ENCODE measurements around the gene NHEJ1. TPM values are rescaled to one million over a fixed set of nuclear protein-coding genes. Genes with fewer than 3 reads are reported as not detected.

The NHEJ1 gene
- total RNA-seq, 4 donors from 2014 or later = 50.5 to 90.2 (median 65.3) TPM

DNA sequence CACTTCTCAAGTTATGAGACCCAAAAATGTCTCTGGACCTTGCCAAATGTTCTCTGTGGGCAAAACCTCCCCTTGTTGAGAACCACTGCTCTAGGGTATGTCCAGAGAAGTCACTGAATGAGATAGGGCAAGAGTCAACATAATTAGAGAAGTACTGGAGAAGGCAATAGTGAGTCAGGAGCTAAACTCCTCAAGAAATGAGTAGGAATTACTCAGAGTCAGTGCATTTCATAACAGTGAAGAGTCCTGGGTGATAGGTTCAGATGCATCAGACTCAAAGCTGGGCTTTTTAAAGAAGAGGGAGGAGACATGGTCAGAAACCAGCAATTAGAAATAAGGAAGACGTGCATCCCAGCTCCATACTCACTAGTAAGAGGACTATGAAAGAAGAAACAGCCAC lies 61.3 kb downstream of the NHEJ1 start:
- 77% methylated on average over 1 of the region's 1 CpG; no CpG with 5 or more reads in 1 of the 2 donors for WGBS, 2 donors (ENCODE audit: low coverage in 1 of 2)
- H3K27me3 ChIP-seq = no peaks in the 10 kb centered on the region
- peaks cover 0 to 12% (median 0%) of the 10 kb centered on the region in 4 donors for H3K4me1 ChIP-seq
- peaks cover 0 to 4% (median 0%) of the 10 kb centered on the region in 4 donors for H3K36me3 ChIP-seq
- H3K27ac ChIP-seq = no peak overlapping the region
- H3K4me3 ChIP-seq = no peak overlapping the region
- H3K9me3 ChIP-seq = no peaks in the 10 kb centered on the region
- in situ Hi-C loops (cut with MboI; ENCODE audit: low pct_ligation_motif_present in 1 of 4, low pct_unique_long_range_greater_than_20kb in 1 of 4, low sequenced_read_pairs in 3 of 4) = no loop called here
- no peak for DNase-seq
- TF ChIP-seq POLR2AphosphoS5 (IDR thresholded peaks at IDR 0.05) (no peak), EP300 (IDR thresholded peaks at IDR 0.05; ENCODE audit: low read depth) (no peak), POLR2A (IDR thresholded peaks at IDR 0.05) (no peak)
- intact Hi-C loops (cut with DNase I; ENCODE audit: low total_unique reads) = loop anchor here (5.0 kb wide), 1 partner anchor 902 kb away; no protein-coding TSS in a partner anchor

- no peak overlapping the region for H3K27ac ChIP-seq
- no peaks in the 10 kb centered on the region for H3K36me3 ChIP-seq
- H3K27me3 ChIP-seq = no peaks in the 10 kb centered on the region
- in situ Hi-C loops (cut with MboI; ENCODE audit: low pct_ligation_motif_present in 1 of 4, low pct_unique_long_range_greater_than_20kb in 1 of 4, low sequenced_read_pairs in 3 of 4) = no loop called here
- no peaks in the 10 kb centered on the region for H3K9me3 ChIP-seq
- TF ChIP-seq EP300 (IDR thresholded peaks at IDR 0.05; ENCODE audit: low read depth) (no peak), POLR2AphosphoS5 (IDR thresholded peaks at IDR 0.05) (no peak), POLR2A (IDR thresholded peaks at IDR 0.05) (no peak)
- TF ChIP-seq, protein P1, sequence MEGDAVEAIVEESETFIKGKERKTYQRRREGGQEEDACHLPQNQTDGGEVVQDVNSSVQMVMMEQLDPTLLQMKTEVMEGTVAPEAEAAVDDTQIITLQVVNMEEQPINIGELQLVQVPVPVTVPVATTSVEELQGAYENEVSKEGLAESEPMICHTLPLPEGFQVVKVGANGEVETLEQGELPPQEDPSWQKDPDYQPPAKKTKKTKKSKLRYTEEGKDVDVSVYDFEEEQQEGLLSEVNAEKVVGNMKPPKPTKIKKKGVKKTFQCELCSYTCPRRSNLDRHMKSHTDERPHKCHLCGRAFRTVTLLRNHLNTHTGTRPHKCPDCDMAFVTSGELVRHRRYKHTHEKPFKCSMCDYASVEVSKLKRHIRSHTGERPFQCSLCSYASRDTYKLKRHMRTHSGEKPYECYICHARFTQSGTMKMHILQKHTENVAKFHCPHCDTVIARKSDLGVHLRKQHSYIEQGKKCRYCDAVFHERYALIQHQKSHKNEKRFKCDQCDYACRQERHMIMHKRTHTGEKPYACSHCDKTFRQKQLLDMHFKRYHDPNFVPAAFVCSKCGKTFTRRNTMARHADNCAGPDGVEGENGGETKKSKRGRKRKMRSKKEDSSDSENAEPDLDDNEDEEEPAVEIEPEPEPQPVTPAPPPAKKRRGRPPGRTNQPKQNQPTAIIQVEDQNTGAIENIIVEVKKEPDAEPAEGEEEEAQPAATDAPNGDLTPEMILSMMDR (IDR thresholded peaks at IDR 0.05) = no peak
- peaks cover 0 to 12% (median 2%) of the 10 kb centered on the region in 4 donors for H3K4me1 ChIP-seq
- no peak for DNase-seq
- 50 to 76% methylated on average over 1 of the region's 1 CpG for WGBS, 2 donors (ENCODE audit: low coverage in 1 of 2)
- intact Hi-C loops (cut with DNase I; ENCODE audit: low total_unique reads) = loop anchor here (5.0 kb wide), 1 partner anchor 898 kb away; no protein-coding TSS in a partner anchor
- no peak overlapping the region for H3K4me3 ChIP-seq
Measured at GRCh38 chr2:219095406-219095935, 65.1 kb downstream of the NHEJ1 start.

DNA sequence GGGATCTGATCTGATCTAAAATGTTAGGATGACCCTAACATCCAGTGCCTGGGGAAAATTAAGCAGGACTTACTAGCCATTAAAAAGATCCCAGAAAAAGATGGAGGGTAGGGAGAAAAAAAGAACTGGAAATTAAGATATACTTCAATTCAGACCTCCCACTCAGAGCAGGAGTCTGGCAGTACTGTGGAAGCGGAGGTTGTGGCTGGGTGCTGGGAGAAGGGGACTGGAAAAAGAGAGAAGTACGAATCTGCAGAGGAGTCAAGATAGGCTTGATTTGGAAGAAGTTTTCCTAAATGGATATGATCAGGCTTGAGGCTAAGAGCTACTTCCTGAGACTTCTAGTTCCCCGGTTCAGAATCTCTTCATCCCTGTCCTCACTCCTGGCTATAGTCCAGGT lies 66.4 kb downstream of the NHEJ1 start:
- H3K27me3 ChIP-seq = no peaks in the 10 kb centered on the region
- no peak overlapping the region for H3K27ac ChIP-seq
- WGBS, 2 donors (ENCODE audit: low coverage in 1 of 2) = 79 to 87% methylated on average over 3 of the region's 3 CpGs
- TF ChIP-seq, protein P1 (IDR thresholded peaks at IDR 0.05) = no peak
- TF ChIP-seq EP300 (IDR thresholded peaks at IDR 0.05; ENCODE audit: low read depth) = no peak
- no peak for TF ChIP-seq POLR2AphosphoS5 (IDR thresholded peaks at IDR 0.05)
- TF ChIP-seq POLR2A (IDR thresholded peaks at IDR 0.05) = no peak
- no peaks in the 10 kb centered on the region for H3K36me3 ChIP-seq
- no peak overlapping the region for H3K4me3 ChIP-seq
- H3K4me1 ChIP-seq = peaks cover 0 to 12% (median 2%) of the 10 kb centered on the region in 4 donors
- in situ Hi-C loops (cut with MboI; ENCODE audit: low pct_ligation_motif_present in 1 of 4, low pct_unique_long_range_greater_than_20kb in 1 of 4, low sequenced_read_pairs in 3 of 4) = no loop called here
- no peaks in the 10 kb centered on the region for H3K9me3 ChIP-seq
- DNase-seq = no peak
- intact Hi-C loops (cut with DNase I; ENCODE audit: low total_unique reads) = no loop called here

DNA sequence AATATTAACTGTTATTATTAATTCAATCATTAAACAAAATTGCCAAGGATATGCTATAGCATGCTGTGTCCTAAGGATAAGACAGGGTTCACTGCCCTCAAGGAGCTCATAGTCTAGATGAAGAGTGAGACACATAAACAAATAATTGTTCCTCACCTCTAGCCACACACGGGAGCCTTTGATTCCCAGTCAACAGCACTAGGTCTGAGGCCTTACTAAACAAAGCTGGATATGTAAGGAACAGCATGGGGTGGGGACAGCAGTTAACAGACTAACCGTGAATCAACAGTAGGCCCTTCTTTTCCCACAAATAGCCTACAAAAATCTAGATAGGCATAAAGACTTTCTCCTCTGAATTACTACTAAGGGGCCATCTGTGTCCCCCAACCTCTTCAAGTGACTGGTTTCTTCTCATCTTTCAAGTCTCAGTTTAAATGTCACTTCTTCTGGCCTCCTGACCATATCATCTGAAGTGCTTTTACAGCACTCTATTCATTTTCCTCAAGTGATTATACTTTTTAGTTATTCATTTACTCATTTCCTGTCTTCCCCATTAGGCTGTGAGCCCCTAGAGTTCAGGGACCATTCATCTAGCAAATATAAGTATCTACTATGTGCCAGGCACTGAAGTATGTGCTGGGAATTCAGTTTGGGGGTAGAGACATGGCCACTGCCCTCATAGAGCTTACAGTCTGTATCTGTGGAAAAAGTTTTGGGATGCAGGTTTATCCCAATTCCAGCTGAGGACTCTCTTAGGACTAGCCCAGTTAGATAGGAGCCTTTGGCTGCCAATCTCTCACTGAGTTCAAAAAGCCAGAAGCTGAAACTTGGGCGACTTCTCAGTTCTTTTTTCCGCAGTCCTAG lies 69.9 kb downstream of the NHEJ1 start:
- no peaks in the 10 kb centered on the region for H3K9me3 ChIP-seq
- peaks cover 0 to 5% (median 2%) of the 10 kb centered on the region in 4 donors for H3K4me1 ChIP-seq
- TF ChIP-seq, protein P1 (IDR thresholded peaks at IDR 0.05) = no peak
- no peak for TF ChIP-seq POLR2A (IDR thresholded peaks at IDR 0.05)
- no peak for TF ChIP-seq POLR2AphosphoS5 (IDR thresholded peaks at IDR 0.05)
- no peak for TF ChIP-seq EP300 (IDR thresholded peaks at IDR 0.05; ENCODE audit: low read depth)
- H3K36me3 ChIP-seq = peaks cover 0 to 2% (median 0%) of the 10 kb centered on the region in 4 donors
- H3K27ac ChIP-seq = no peak overlapping the region
- DNase-seq = no peak
- intact Hi-C loops (cut with DNase I; ENCODE audit: low total_unique reads) = no loop called here
- no peak overlapping the region for H3K4me3 ChIP-seq
- in situ Hi-C loops (cut with MboI; ENCODE audit: low pct_ligation_motif_present in 1 of 4, low pct_unique_long_range_greater_than_20kb in 1 of 4, low sequenced_read_pairs in 3 of 4) = no loop called here
- H3K27me3 ChIP-seq = no peaks in the 10 kb centered on the region
- 41 to 63% methylated on average over 4 of the region's 4 CpGs for WGBS, 2 donors (ENCODE audit: low coverage in 1 of 2)

Measured in transverse colon (tissue), 4 donors.